ENCODE measurements around the gene NUP62CL.
"Not testable (repeated sequence)": the region's sequence is repeated elsewhere in the genome, so short reads cannot be mapped to it uniquely, and the experiment has no call there.

The NUP62CL gene

GRCh38 chrX:107205770-107206696, at the start of gene NUP62CL, which contains the start of gene DNAAF6:
Gene NUP62CL (minus strand): TSS chrX:107206433. CDS start chrX:107175146, 31,287 bp downstream.
Gene DNAAF6 (plus strand): TSS chrX:107206611. CDS start chrX:107212876, 6,265 bp downstream.
- DNase-seq = peak; percentile 71

DNA sequence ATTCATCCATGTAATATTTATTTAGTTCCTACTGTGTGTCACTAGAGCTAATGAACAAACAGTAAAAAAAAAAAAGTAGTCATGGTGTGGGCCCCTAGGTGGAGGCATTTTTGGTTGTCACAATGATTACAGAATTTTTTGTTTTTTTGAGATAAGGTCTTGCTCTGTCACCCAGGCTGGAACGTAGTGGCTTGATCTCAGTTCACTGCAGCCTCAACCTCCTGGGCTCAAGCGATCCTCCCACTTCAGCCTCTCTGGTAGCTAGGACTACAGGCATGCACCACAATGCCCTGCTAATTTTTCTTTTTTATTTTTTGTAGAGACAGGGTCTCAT, 22.2 kb upstream of the NUP62CL start:
- no peak for DNase-seq

GRCh38 chrX:107227780-107228485, 21.7 kb upstream of the NUP62CL start:
- no peak for DNase-seq

GRCh38 chrX:107226757-107227156, 20.5 kb upstream of the NUP62CL start:
- no peak for DNase-seq

- DNase-seq = no peak
Measured at GRCh38 chrX:107213477-107213876, 7.2 kb upstream of the NUP62CL start.

DNA sequence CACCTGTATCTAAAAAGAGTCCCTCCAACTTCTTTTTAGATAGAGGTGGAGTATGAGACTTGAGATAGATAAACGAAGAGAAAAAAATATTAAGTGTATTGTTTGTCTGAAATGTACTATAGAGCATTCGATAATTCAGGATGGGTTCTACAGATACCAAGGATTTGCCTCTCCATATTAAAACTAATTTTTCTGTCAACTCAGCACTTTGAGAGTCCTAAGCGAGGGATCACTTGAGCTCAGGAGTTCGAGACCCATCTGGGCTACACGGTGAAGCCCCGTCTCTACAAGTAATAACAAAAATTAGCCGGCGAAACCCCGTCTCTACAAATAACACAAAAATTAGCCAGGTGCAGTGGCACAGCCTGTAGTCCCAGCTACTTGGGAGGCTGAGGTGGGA, 1.7 kb upstream of the NUP62CL start:
- DNase-seq = no peak

GRCh38 chrX:107207089-107207488, 856 bp upstream of the NUP62CL start:
- DNase-seq = no peak

GRCh38 chrX:107206697-107207065, 448 bp upstream of the NUP62CL start:
- DNase-seq = no peak

GRCh38 chrX:107204068-107204605, 2.1 kb downstream of the NUP62CL start:
- no peak for DNase-seq

DNA sequence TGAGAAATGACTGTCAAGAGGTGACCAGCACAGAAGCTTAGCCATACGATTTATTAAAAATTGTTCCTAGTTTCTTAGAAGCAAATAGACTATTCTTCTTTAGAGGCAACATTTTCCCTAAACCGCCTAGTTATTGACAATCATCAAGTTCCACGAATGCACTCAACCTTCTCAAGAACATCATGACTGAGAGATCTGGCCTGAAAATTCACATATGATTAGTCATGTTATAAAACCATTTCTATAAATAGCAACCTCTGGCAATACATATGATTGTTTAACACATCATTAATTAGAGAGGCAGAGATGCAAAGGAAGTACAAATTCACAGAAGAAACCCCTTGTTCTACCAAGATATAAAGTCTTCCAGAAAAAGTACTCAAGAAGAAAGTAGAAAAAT, 6.7 kb downstream of the NUP62CL start:
- DNase-seq = no peak

GRCh38 chrX:107198074-107198473, 8.2 kb downstream of the NUP62CL start:
- not testable (repeated sequence) for DNase-seq

DNA sequence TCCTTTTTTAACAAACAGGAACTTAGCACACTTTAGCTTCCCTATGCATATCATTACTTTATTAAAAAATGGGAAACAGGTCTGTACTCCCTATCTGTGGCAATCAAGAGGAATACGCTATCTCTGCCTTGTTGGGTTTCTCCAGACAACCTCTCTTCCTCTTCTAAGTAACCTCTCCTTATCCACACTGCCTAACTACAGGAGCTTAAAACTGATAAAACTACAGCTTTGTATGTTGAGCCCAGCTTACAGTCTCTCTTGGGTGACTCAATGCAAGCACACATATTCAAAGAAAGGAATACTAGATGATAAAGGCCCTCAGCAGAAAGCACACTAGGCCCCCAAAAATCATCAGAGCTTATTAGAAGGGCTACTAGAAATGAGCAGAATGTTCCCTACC, 8.9 kb downstream of the NUP62CL start:
- DNase-seq = no peak

- no peak for DNase-seq
Measured at GRCh38 chrX:107171369-107172102, 34.7 kb downstream of the NUP62CL start.

DNA sequence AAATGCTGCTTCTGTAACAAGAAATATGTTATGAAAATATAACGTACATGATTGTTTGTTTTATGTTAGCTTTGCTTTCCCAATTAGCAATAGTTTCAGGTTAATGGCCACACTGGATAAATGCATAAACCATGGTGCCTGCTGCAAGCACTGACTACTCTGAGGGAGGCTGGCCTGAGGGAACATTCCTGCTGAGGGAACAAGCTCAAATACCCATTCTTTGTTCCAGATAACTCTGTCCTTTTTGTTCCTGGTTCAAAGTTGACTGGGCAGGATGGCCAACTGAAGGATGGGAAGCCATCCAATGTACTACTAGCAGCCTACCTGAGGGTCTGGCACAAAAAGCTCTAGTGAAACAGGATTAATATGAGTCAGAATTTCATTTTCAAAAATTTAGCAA, 37.5 kb downstream of the NUP62CL start:
- DNase-seq = no peak

GRCh38 chrX:107168257-107168656, 38.0 kb downstream of the NUP62CL start:
- no peak for DNase-seq

- no peak for DNase-seq
Measured at GRCh38 chrX:107167163-107167921, 38.9 kb downstream of the NUP62CL start.

GRCh38 chrX:107157618-107158017, 48.6 kb downstream of the NUP62CL start:
- not testable (repeated sequence) for DNase-seq

DNA sequence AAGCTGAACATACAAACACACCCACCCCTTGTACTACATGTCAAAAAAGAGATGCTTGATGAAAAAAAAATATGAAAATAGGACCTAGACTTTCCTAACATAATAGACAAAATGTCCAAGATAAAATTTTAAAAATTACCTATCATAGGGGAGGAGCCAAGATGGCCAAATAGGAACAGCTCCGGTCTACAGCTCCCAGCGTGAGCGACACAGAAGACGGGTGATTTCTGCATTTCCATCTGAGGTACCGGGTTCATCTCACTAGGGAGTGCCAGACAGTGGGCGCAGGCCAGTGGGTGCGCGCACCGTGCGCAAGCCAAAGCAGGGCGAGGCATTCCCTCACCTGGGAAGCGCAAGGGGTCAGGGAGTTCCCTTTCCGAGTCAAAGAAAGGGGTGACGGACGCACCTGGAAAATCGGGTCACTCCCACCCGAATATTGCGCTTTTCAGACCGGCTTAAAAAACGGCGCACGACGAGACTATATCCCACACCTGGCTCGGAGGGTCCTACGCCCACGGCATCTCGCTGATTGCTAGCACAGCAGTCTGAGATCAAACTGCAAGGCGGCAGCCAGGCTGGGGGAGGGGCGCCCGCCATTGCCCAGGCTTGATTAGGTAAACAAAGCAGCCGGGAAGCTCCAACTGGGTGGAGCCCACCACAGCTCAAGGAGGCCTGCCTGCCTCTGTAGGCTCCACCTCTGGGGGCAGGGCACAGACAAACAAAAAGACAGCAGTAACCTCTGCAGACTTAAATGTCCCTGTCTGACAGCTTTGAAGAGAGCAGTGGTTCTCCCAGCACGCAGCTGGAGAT, 50.4 kb downstream of the NUP62CL start:
- not testable (repeated sequence) for DNase-seq

GRCh38 chrX:107154787-107155620, 51.2 kb downstream of the NUP62CL start:
- DNase-seq = no peak

GRCh38 chrX:107153005-107153404, 53.2 kb downstream of the NUP62CL start:
- DNase-seq = no peak
